Upper lobe of left lung (tissue), 4 donors: ENCODE measurements around the gene MUC5B.

Source experiments
- POLR2A ChIP-seq, 4 donors: fragments of 450-650 bp; IDR thresholded peaks; one replicate each; pipeline ENCODE4 v1.5.1; 2016 to 2017; ENCODE audit warnings: antibody characterized with exemption in 4 of 4, mild to moderate bottlenecking in 2 of 4
- POLR2AphosphoS5 ChIP-seq, 2 donors: sonication (generic); formaldehyde crosslinking; IDR thresholded peaks; one replicate each; pipeline ENCODE4 v1.5.1; 2017; ENCODE audit warnings: antibody characterized with exemption in 2 of 2
- TF ChIP-seq, protein P1 (sequence below), 6 experiments: fragments of 450-650 bp in 4 of 6; fragments of 200-600 bp in 2 of 6; sonication (generic) in 2 of 6; IDR thresholded peaks; one replicate each; pipeline ENCODE4 v1.5.1; 2016 to 2019; ENCODE audit warnings: antibody characterized with exemption in 6 of 6

- TF ChIP-seq POLR2A (IDR thresholded peaks at IDR 0.05) (no peak), POLR2AphosphoS5 (IDR thresholded peaks at IDR 0.05) (no peak)
- TF ChIP-seq, protein P1, sequence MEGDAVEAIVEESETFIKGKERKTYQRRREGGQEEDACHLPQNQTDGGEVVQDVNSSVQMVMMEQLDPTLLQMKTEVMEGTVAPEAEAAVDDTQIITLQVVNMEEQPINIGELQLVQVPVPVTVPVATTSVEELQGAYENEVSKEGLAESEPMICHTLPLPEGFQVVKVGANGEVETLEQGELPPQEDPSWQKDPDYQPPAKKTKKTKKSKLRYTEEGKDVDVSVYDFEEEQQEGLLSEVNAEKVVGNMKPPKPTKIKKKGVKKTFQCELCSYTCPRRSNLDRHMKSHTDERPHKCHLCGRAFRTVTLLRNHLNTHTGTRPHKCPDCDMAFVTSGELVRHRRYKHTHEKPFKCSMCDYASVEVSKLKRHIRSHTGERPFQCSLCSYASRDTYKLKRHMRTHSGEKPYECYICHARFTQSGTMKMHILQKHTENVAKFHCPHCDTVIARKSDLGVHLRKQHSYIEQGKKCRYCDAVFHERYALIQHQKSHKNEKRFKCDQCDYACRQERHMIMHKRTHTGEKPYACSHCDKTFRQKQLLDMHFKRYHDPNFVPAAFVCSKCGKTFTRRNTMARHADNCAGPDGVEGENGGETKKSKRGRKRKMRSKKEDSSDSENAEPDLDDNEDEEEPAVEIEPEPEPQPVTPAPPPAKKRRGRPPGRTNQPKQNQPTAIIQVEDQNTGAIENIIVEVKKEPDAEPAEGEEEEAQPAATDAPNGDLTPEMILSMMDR (IDR thresholded peaks at IDR 0.05), result no peak
Measured at GRCh38 chr11:1257366-1257765, 34.5 kb downstream of the MUC5B start.
